ENCODE data around the gene TUT4. TPM values are rescaled to one million over a fixed set of nuclear protein-coding genes. Genes with fewer than 3 reads are reported as not detected.

Gene TUT4
- total RNA-seq, 5 donors from 2014 or later (not counting 1 experiment from before 2014, with no cell fraction given) = 109 to 143 (median 129) TPM

DNA sequence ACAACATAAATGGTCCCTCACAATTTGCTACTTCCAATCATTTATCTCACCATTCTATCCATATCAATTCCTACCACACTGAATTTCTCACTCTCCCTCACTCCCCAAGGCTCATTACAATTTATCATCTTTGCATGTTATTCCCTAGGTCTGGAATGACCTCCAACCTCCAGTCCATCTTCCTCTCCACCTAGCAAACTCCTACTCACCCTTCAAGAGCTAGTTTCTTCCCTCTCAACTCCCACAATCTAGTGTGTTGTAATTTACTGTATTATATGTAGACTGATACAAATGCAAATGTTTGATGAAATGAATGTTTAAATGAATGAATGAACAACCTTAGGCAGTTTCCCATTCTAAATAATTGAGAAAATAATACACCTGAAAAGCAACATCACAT, 3.6 kb downstream of the TUT4 start:
- H3K4me1 ChIP-seq (ENCODE audit: control insufficient read depth in 1 of 2, extremely low read depth in 1 of 2, insufficient read depth in 2 of 2, low read length in 2 of 2) = peaks cover 16 to 31% of the 10 kb centered on the region in 2 experiments
- H3K27ac ChIP-seq (ENCODE audit: low read length) = no peak overlapping the region
- Mint-ChIP-seq H3K36me3 (peaks cover 7% of the 10 kb centered on the region), H3K9me3 (peaks cover 0 to 4% (median 0%) of the 10 kb centered on the region in 3 donors), H3K27me3 (no peaks in the 10 kb centered on the region), H3K27ac (peak overlapping the region; percentile 38 to 66), H3K4me3 (peak overlapping the region; percentile 1 to 14 (median 8)), H3K4me1 (peaks cover 50 to 53% (median 50%) of the 10 kb centered on the region in 3 donors)
- no peak for DNase-seq
- no peaks in the 10 kb centered on the region for H3K9me3 ChIP-seq
- CTCF ChIA-PET = no interaction called here
- POLR2A ChIA-PET = interaction anchor here in 1 of 2 donors (0.6 kb wide), 1 partner anchor 29 kb away, joined by 3 read pairs; no protein-coding TSS in a partner anchor
- ATAC-seq (replicated peaks in 1 of 4) = no peak
- no peak overlapping the region for H3K4me3 ChIP-seq (ENCODE audit: control insufficient read depth in 1 of 2, extremely low read depth in 1 of 2, low read length in 1 of 2)
- no peaks in the 10 kb centered on the region for H3K36me3 ChIP-seq (ENCODE audit: control insufficient read depth in 2 of 2, extremely low read depth in 1 of 2, insufficient read depth in 1 of 2, low read length in 1 of 2)
- H3K27me3 ChIP-seq (replicated peaks in 1 of 2; ENCODE audit: control insufficient read depth in 2 of 2, extremely low read depth in 1 of 2, insufficient read depth in 2 of 2, low read length in 1 of 2) = no peaks in the 10 kb centered on the region

DNA sequence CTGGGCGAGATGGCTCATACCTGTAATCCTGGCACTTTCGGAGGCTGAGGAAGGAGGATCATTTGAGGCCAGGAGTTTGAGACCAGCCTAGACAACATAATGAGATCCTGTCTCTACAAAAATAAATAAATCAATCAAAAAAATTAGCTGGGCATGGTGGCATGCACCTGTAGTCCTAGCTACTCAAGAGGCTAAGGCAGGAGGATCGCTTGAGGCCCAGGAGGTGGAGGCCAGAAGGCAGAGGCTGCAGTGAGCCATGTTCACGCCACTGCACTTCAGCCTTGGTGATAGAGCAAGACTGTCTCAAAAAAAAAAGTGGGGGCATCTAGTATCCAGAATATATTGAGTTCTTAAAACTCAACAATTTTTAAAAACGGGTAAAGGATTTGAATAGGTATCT, 6.0 kb downstream of the TUT4 start:
- no peak for DNase-seq
- no peak overlapping the region for H3K4me3 Mint-ChIP-seq
- no peaks in the 10 kb centered on the region for H3K27me3 Mint-ChIP-seq
- POLR2A ChIA-PET = no interaction called here
- WGBS (ENCODE audit: insufficient coverage) = 100% methylated on average over 1 of the region's 5 CpGs
- Histone ChIP-seq H3K9me3 (peaks cover 3% of the 10 kb centered on the region), H3K4me1 (ENCODE audit: control insufficient read depth in 1 of 2, extremely low read depth in 1 of 2, insufficient read depth in 2 of 2, low read length in 2 of 2) (peaks cover 8 to 27% of the 10 kb centered on the region in 2 experiments), H3K27me3 (replicated peaks in 1 of 2; ENCODE audit: control insufficient read depth in 2 of 2, extremely low read depth in 1 of 2, insufficient read depth in 2 of 2, low read length in 1 of 2) (no peaks in the 10 kb centered on the region), H3K27ac (ENCODE audit: low read length) (no peak overlapping the region), H3K4me3 (ENCODE audit: control insufficient read depth in 1 of 2, extremely low read depth in 1 of 2, low read length in 1 of 2) (no peak overlapping the region), H3K36me3 (ENCODE audit: control insufficient read depth in 2 of 2, extremely low read depth in 1 of 2, insufficient read depth in 1 of 2, low read length in 1 of 2) (peaks cover 0 to 4% of the 10 kb centered on the region in 2 donors)
- no peak overlapping the region for H3K27ac Mint-ChIP-seq
- CTCF ChIA-PET = no interaction called here
- no peak for ATAC-seq (replicated peaks in 1 of 4)
- H3K4me1 Mint-ChIP-seq = peaks cover 45 to 49% (median 46%) of the 10 kb centered on the region in 3 donors
- H3K9me3 Mint-ChIP-seq = peaks cover 3 to 15% (median 6%) of the 10 kb centered on the region in 3 donors
- peaks cover 25% of the 10 kb centered on the region for H3K36me3 Mint-ChIP-seq

- no peak for ATAC-seq (replicated peaks in 1 of 4)
- CTCF ChIA-PET = interaction anchor here (0.7 to 1.2 kb wide), 3 partner anchors 16 to 302 kb away, joined by 3 read pairs; no protein-coding TSS in a partner anchor
- Mint-ChIP-seq H3K9me3 (peaks cover 4 to 19% (median 11%) of the 10 kb centered on the region in 3 donors), H3K36me3 (peaks cover 36% of the 10 kb centered on the region), H3K4me1 (peaks cover 37 to 46% (median 41%) of the 10 kb centered on the region in 3 donors), H3K27me3 (no peaks in the 10 kb centered on the region), H3K27ac (no peak overlapping the region), H3K4me3 (no peak overlapping the region)
- POLR2A ChIA-PET = interaction anchor here (0.6 to 0.7 kb wide), 8 partner anchors 15 to 1308 kb away, joined by 3 to 11 read pairs (median 6); no protein-coding TSS in a partner anchor
- H3K9me3 ChIP-seq = peaks cover 6% of the 10 kb centered on the region
- H3K4me1 ChIP-seq (ENCODE audit: control insufficient read depth in 1 of 2, extremely low read depth in 1 of 2, insufficient read depth in 2 of 2, low read length in 2 of 2) = peaks cover 3 to 14% of the 10 kb centered on the region in 2 experiments
- WGBS (ENCODE audit: insufficient coverage) = 97% methylated on average over 5 of the region's 8 CpGs
- H3K27me3 ChIP-seq (replicated peaks in 1 of 2; ENCODE audit: control insufficient read depth in 2 of 2, extremely low read depth in 1 of 2, insufficient read depth in 2 of 2, low read length in 1 of 2) = no peaks in the 10 kb centered on the region
- no peak overlapping the region for H3K4me3 ChIP-seq (ENCODE audit: control insufficient read depth in 1 of 2, extremely low read depth in 1 of 2, low read length in 1 of 2)
- H3K36me3 ChIP-seq (ENCODE audit: control insufficient read depth in 2 of 2, extremely low read depth in 1 of 2, insufficient read depth in 1 of 2, low read length in 1 of 2) = peaks cover 0 to 4% of the 10 kb centered on the region in 2 donors
- DNase-seq = no peak
- no peak overlapping the region for H3K27ac ChIP-seq (ENCODE audit: low read length)
Measured at GRCh38 chr1:52544665-52545525, 8.0 kb downstream of the TUT4 start.

- Mint-ChIP-seq H3K27ac (no peak overlapping the region), H3K36me3 (peaks cover 45% of the 10 kb centered on the region), H3K9me3 (peaks cover 4 to 19% (median 11%) of the 10 kb centered on the region in 3 donors), H3K27me3 (no peaks in the 10 kb centered on the region), H3K4me1 (peaks cover 37 to 42% (median 39%) of the 10 kb centered on the region in 3 donors), H3K4me3 (no peak overlapping the region)
- Histone ChIP-seq H3K27ac (ENCODE audit: low read length) (no peak overlapping the region), H3K4me3 (ENCODE audit: control insufficient read depth in 1 of 2, extremely low read depth in 1 of 2, low read length in 1 of 2) (no peak overlapping the region), H3K36me3 (ENCODE audit: control insufficient read depth in 2 of 2, extremely low read depth in 1 of 2, insufficient read depth in 1 of 2, low read length in 1 of 2) (peaks cover 0 to 4% of the 10 kb centered on the region in 2 donors), H3K4me1 (ENCODE audit: control insufficient read depth in 1 of 2, extremely low read depth in 1 of 2, insufficient read depth in 2 of 2, low read length in 2 of 2) (peaks cover 0 to 3% of the 10 kb centered on the region in 2 experiments), H3K27me3 (replicated peaks in 1 of 2; ENCODE audit: control insufficient read depth in 2 of 2, extremely low read depth in 1 of 2, insufficient read depth in 2 of 2, low read length in 1 of 2) (no peaks in the 10 kb centered on the region), H3K9me3 (peaks cover 6% of the 10 kb centered on the region)
- DNase-seq (no peak), ATAC-seq (replicated peaks in 1 of 4) (no peak)
- WGBS (ENCODE audit: insufficient coverage) = 100% methylated on average over 2 of the region's 5 CpGs
- ChIA-PET CTCF (interaction anchor here in 1 of 2 donors (0.6 kb wide), 1 partner anchor 10 kb away, joined by 3 read pairs; no protein-coding TSS in a partner anchor), POLR2A (interaction anchor here in 1 of 2 donors (0.6 kb wide), 1 partner anchor 93 kb away, joined by 3 read pairs; no protein-coding TSS in a partner anchor)
Measured at GRCh38 chr1:52542085-52542688, 10.7 kb downstream of the TUT4 start.

GRCh38 chr1:52534928-52535764, 17.7 kb downstream of the TUT4 start:
- H3K27ac Mint-ChIP-seq = no peak overlapping the region
- H3K27ac ChIP-seq (ENCODE audit: low read length) = no peak overlapping the region
- CTCF ChIA-PET = no interaction called here

More at GRCh38 chr1:52534928-52535764, 17.7 kb downstream of the TUT4 start:
- ATAC-seq (replicated peaks in 1 of 4) (no peak), DNase-seq (no peak)
- Mint-ChIP-seq H3K36me3 (peaks cover 33% of the 10 kb centered on the region), H3K9me3 (peaks cover 0 to 8% (median 5%) of the 10 kb centered on the region in 3 donors), H3K4me3 (no peak overlapping the region), H3K4me1 (peaks cover 66 to 74% (median 72%) of the 10 kb centered on the region in 3 donors), H3K27me3 (no peaks in the 10 kb centered on the region)
- Histone ChIP-seq H3K4me1 (ENCODE audit: control insufficient read depth in 1 of 2, extremely low read depth in 1 of 2, insufficient read depth in 2 of 2, low read length in 2 of 2) (peaks cover 3 to 15% of the 10 kb centered on the region in 2 experiments), H3K27me3 (replicated peaks in 1 of 2; ENCODE audit: control insufficient read depth in 2 of 2, extremely low read depth in 1 of 2, insufficient read depth in 2 of 2, low read length in 1 of 2) (no peaks in the 10 kb centered on the region), H3K4me3 (ENCODE audit: control insufficient read depth in 1 of 2, extremely low read depth in 1 of 2, low read length in 1 of 2) (no peak overlapping the region), H3K36me3 (ENCODE audit: control insufficient read depth in 2 of 2, extremely low read depth in 1 of 2, insufficient read depth in 1 of 2, low read length in 1 of 2) (peaks cover 0 to 7% of the 10 kb centered on the region in 2 donors), H3K9me3 (peaks cover 3% of the 10 kb centered on the region)
- WGBS (ENCODE audit: insufficient coverage) = no CpG with 5 or more reads among the region's 2 CpGs
- POLR2A ChIA-PET = no interaction called here
